Measurements from ENCODE around the gene PSG11. TPM values are rescaled to one million over a fixed set of nuclear protein-coding genes. Genes with fewer than 3 reads are reported as not detected.

Gene PSG11
- total RNA-seq, 2 donors from 2014 or later: not detected

DNA sequence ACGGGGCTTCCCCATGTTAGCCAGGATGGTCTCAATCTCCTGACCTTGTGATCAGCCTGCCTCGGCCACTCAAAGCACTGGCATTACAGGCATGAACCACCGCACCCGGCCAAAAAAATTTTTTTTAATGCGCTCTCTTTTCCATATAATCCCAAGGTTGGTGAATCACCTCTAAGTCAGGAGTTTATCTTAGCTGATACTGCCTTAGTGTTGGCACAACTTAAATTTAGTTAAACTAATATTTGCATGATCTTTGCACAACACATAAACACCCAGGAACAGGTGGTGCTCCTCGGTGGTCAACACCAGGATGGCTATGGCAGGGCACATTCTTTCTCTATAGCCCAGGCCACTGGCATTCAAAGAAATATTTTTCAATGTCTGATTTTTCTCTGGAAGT is 65.2 kb downstream of the PSG11 start:
- no peak overlapping the region for H3K9ac ChIP-seq (ENCODE audit: extremely low read depth, low read length, poor library complexity, severe bottlenecking)
- H3K36me3 ChIP-seq (ENCODE audit: control insufficient read depth, insufficient read depth, low read length): no peaks in the 10 kb centered on the region
- Mint-ChIP-seq H3K4me1 (no peaks in the 10 kb centered on the region), H3K4me3 (no peak overlapping the region), H3K27me3 (ENCODE audit: insufficient read depth) (no peaks in the 10 kb centered on the region), H3K27ac (no peak overlapping the region), H3K36me3 (ENCODE audit: low read depth) (no peaks in the 10 kb centered on the region), H3K9me3 (peaks cover 90% of the 10 kb centered on the region)
- no peaks in the 10 kb centered on the region for H3K27me3 ChIP-seq (ENCODE audit: control insufficient read depth, insufficient read depth, low read length, poor library complexity, severe bottlenecking)
- H3K27ac ChIP-seq (ENCODE audit: low read depth, low read length): no peak overlapping the region
- no peak overlapping the region for H3K4me3 ChIP-seq (ENCODE audit: low read length)
- DNase-seq: no peak
- no peaks in the 10 kb centered on the region for H3K4me1 ChIP-seq (ENCODE audit: control insufficient read depth, insufficient read depth, low read length)
- 86% methylated on average over 5 to 6 of the region's 6 CpGs for WGBS, 2 experiments (ENCODE audit: insufficient coverage in 1 of 2, insufficient read length in 1 of 2)
- TF ChIP-seq, protein P1, sequence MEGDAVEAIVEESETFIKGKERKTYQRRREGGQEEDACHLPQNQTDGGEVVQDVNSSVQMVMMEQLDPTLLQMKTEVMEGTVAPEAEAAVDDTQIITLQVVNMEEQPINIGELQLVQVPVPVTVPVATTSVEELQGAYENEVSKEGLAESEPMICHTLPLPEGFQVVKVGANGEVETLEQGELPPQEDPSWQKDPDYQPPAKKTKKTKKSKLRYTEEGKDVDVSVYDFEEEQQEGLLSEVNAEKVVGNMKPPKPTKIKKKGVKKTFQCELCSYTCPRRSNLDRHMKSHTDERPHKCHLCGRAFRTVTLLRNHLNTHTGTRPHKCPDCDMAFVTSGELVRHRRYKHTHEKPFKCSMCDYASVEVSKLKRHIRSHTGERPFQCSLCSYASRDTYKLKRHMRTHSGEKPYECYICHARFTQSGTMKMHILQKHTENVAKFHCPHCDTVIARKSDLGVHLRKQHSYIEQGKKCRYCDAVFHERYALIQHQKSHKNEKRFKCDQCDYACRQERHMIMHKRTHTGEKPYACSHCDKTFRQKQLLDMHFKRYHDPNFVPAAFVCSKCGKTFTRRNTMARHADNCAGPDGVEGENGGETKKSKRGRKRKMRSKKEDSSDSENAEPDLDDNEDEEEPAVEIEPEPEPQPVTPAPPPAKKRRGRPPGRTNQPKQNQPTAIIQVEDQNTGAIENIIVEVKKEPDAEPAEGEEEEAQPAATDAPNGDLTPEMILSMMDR (conservative IDR thresholded peaks at IDR 0.05): no peak
- no peaks in the 10 kb centered on the region for H3K9me3 ChIP-seq (ENCODE audit: control insufficient read depth, low read length)

Other genes with a start within 250 kb of the PSG11 start
- gene PSG1, start 146.8 kb downstream of the PSG11 start, total RNA-seq: not detected
- gene PSG6, start 108.6 kb downstream of the PSG11 start, total RNA-seq: not detected
- gene PSG7, start 89.3 kb downstream of the PSG11 start, total RNA-seq: not detected
- not detected for gene PSG2, start 56.2 kb upstream of the PSG11 start, total RNA-seq
- gene PSG5, start 160.1 kb upstream of the PSG11 start, total RNA-seq: not detected
- gene PSG4, start 179.2 kb upstream of the PSG11 start, total RNA-seq: not detected
- gene PSG9, start 243.1 kb upstream of the PSG11 start, total RNA-seq: not detected